Measurements from ENCODE around the gene STK32C. TPM values are rescaled to one million over a fixed set of nuclear protein-coding genes. Genes with fewer than 3 reads are reported as not detected.

The STK32C gene
- polyA plus RNA-seq, 2 of the 4 experiments (the other 2 are of a cell fraction), result 29.9 to 43.6 TPM

DNA sequence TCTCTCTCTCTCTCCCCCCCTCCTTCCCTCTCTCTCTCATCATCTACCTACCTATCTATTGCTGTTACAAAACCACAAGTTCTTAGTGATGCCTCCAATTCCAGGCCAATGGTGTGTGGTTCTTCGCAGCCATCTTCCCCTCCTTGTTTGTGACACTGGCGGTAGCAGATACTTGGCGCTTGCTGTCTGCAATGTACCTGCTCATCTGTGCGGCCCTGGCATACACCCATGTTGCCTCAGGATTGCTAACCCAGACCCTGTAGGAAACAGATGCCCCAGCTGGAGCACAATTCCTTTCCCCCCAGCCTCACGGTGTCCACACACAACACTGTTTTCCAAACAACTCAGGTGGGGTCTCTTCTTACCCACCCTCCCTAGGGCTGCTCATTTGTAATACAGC is 134.6 kb downstream of the STK32C start:
- ChIA-PET POLR2A (no interaction called here), CTCF (no interaction called here)
- no peak for ATAC-seq
- DNase-seq (ENCODE audit: low read depth in 1 of 2, low spot score in 1 of 2), result no peak
- H3K4me2 ChIP-seq, result no peak overlapping the region
- no peak for FAIRE-seq
- H3K4me1 ChIP-seq, result peaks cover 19% of the 10 kb centered on the region
- no peak overlapping the region for H3K4me3 ChIP-seq
- TF ChIP-seq RCOR1 (IDR thresholded peaks at IDR 0.05; ENCODE audit: low read depth, low read length), result no peak
- TF ChIP-seq FOXS1 (CRISPR knock-in tag; IDR thresholded peaks at IDR 0.05), result no peak
- no peak for TF ChIP-seq SREBF2 (IDR thresholded peaks at IDR 0.05)
- TF ChIP-seq ZFP36 (IDR thresholded peaks at IDR 0.05; ENCODE audit: borderline replicate concordance, partially characterized antibody), result no peak
- no peak for TF ChIP-seq ESRRA (IDR thresholded peaks at IDR 0.05; ENCODE audit: borderline replicate concordance, low read length)
- no peak for TF ChIP-seq EP300 (IDR thresholded peaks at IDR 0.05)
- no peak for TF ChIP-seq MAFK (IDR thresholded peaks at IDR 0.05; ENCODE audit: partially characterized antibody)
- no peak for TF ChIP-seq CBX2 (IDR thresholded peaks at IDR 0.05; ENCODE audit: borderline replicate concordance, low read depth)
- no peak for TF ChIP-seq JUNB (IDR thresholded peaks at IDR 0.05)
- no peak for TF ChIP-seq GATA3 (IDR thresholded peaks at IDR 0.05; ENCODE audit: borderline replicate concordance)
- no peak for TF ChIP-seq NFE2L2 (conservative IDR thresholded peaks at IDR 0.05; ENCODE audit: low read length)
- no peak for TF ChIP-seq NR3C1 (IDR thresholded peaks at IDR 0.05)
- TF ChIP-seq NPAS2 (CRISPR knock-in tag; IDR thresholded peaks at IDR 0.05; ENCODE audit: borderline replicate concordance), result no peak
- no peak for TF ChIP-seq KDM5A (IDR thresholded peaks at IDR 0.05)
- TF ChIP-seq FOSB (CRISPR knock-in tag; IDR thresholded peaks at IDR 0.05), result no peak
- TF ChIP-seq EHF (CRISPR knock-in tag; IDR thresholded peaks at IDR 0.05), result no peak
- no peak for TF ChIP-seq RNF2 (IDR thresholded peaks at IDR 0.05; ENCODE audit: borderline replicate concordance, low read depth)
- H3K27ac ChIP-seq, result no peak overlapping the region
- 93% methylated on average over 5 of the region's 5 CpGs for WGBS (ENCODE audit: missing lambda C conversion rate)
- H3K9me3 ChIP-seq, result no peaks in the 10 kb centered on the region

DNA sequence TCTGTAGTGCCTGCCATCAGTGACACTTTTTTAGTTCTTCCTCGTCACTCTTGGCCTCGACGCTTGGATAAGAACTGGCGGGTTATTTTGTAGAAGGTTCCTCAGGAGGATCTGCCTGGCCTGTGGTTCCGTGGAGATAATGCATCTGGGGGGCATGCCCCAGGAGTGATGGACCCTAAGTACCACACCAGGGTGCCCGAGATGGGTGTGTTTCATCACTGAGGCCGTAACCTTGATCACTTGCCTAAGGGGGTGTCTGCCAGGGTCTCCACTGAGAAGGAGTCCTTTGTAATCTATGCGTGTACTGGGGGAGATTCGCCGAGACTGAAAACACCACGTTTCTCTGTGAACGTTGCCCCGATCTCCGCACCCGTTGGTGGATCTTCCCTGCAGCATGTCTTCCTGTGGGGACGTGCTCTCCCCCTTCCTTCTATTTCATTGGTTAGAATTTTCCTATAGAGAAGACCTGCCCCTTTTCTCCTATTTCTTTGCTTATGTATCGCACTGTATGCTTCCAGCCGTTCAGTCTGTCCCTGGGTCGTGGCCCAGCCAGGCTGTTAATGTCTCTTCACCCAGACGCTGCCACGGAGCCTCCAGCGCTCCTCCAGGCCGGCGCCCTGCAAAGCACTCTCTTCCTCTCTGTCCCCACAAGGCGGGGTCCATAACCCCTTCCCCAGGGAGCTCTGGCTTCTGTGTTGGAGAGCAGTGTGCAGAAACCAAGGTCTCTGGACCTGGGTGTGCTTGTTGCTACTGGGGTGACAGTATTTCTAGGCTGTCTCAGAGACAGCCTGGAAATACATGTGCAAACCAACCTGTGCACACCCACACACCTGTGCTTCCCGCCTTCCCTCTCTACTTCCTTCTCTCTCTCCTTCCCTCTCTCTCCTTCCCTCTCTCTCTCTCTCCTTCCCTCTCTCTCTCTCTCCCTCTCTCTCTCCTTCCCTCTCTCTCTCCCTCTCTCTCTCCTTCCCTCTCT is 135.4 kb downstream of the STK32C start:
- Histone ChIP-seq H3K4me2 (no peak overlapping the region), H3K27ac (no peak overlapping the region), H3K9me3 (no peaks in the 10 kb centered on the region), H3K4me1 (peaks cover 19% of the 10 kb centered on the region), H3K4me3 (no peak overlapping the region)
- TF ChIP-seq HOXB13 (CRISPR knock-in tag; IDR thresholded peaks at IDR 0.05; ENCODE audit: low read depth), result no peak
- TF ChIP-seq FOXS1 (CRISPR knock-in tag; IDR thresholded peaks at IDR 0.05), result no peak
- no peak for TF ChIP-seq HDAC2 (IDR thresholded peaks at IDR 0.05)
- no peak for TF ChIP-seq EHMT2 (IDR thresholded peaks at IDR 0.05; ENCODE audit: low read depth)
- TF ChIP-seq ZFP36 (IDR thresholded peaks at IDR 0.05; ENCODE audit: borderline replicate concordance, partially characterized antibody), result no peak
- no peak for TF ChIP-seq EHF (CRISPR knock-in tag; IDR thresholded peaks at IDR 0.05)
- TF ChIP-seq, protein P1, sequence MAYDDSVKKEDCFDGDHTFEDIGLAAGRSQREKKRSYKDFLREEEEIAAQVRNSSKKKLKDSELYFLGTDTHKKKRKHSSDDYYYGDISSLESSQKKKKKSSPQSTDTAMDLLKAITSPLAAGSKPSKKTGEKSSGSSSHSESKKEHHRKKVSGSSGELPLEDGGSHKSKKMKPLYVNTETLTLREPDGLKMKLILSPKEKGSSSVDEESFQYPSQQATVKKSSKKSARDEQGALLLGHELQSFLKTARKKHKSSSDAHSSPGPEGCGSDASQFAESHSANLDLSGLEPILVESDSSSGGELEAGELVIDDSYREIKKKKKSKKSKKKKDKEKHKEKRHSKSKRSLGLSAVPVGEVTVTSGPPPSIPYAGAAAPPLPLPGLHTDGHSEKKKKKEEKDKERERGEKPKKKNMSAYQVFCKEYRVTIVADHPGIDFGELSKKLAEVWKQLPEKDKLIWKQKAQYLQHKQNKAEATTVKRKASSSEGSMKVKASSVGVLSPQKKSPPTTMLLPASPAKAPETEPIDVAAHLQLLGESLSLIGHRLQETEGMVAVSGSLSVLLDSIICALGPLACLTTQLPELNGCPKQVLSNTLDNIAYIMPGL (CRISPR knock-in tag; IDR thresholded peaks at IDR 0.05; ENCODE audit: borderline replicate concordance), result no peak
- TF ChIP-seq JUN (IDR thresholded peaks at IDR 0.05), result no peak
- TF ChIP-seq SMC3 (IDR thresholded peaks at IDR 0.05), result no peak
- no peak for TF ChIP-seq FOSB (CRISPR knock-in tag; IDR thresholded peaks at IDR 0.05)
- no peak for TF ChIP-seq ZNF302 (CRISPR knock-in tag; IDR thresholded peaks at IDR 0.05)
- TF ChIP-seq CHD2 (IDR thresholded peaks at IDR 0.05; ENCODE audit: low read length, partially characterized antibody), result no peak
- POLR2A ChIA-PET, result no interaction called here
- no peak for FAIRE-seq
- 84% methylated on average over 26 of the region's 26 CpGs for WGBS (ENCODE audit: missing lambda C conversion rate)
- CTCF ChIA-PET, result no interaction called here
- peak; percentile 33 to 44 for ATAC-seq
- DNase-seq (ENCODE audit: low read depth in 1 of 2, low spot score in 1 of 2), result no peak

Data from A549 (cell line).